Measurements from ENCODE around the gene MLYCD.
"Not testable (repeated sequence)": the region's sequence is repeated elsewhere in the genome, so short reads cannot be mapped to it uniquely, and the experiment has no call there.

MLYCD gene

DNA sequence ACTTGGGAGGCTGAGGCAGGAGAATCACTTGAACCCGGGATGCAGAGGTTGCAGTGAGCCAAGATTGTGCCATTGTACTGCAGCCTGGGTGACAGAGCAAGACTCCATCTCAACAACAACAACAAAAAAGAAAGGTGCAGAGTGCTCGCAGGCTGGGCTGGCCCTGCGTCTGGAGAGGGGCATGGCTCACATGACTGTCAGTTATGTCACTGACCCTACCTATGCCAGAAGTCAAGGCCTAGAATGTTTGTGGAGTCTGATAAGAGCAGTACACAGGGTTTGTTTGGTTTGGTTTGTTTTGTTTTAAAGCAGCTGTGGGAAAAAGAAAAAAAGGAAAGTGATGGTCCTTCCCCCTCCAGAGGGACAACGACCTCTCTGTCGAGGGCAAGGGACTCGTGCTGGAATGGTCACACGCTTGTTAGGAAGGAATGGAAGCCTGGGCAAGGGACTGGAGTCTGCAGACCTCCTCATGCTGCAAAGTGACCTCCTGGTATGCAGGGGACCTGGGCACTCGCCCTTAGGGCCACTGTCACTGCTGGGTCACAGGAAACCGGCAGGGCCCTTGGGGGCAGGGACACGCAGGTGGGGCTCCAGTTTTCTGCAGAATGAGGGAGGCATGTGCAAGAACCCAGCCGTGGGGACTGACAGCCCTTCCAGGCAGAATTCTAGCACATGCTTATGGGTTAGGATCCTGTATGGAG lies 44.0 kb downstream of the MLYCD start:
- DNase-seq = no peak

DNA sequence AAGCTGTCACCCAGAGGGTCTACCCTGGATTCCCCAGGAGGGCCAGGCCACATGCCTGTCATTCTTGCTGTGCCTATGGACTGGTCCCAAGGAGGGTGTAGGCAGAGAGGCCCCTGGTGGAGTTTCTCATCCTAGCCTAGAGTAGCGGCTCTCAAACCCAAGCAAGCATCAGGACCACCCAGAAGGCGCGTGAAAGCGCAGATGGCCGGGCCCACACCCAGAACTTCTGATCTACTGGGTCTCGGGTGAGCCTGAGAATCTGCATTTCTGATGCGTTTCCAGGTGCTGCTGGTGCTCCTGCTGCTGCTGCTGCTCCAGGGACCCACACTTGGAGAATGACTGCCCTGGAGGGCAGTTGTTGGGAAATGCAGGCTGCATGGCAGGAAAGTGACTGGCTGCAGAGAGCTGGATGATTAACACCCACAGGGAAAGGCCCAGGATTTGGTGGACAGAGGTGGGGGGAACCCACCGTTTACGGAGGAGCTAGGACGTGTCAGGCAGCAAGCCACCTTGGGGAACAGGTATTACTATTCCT lies 44.7 kb downstream of the MLYCD start:
- DNase-seq = no peak

DNA sequence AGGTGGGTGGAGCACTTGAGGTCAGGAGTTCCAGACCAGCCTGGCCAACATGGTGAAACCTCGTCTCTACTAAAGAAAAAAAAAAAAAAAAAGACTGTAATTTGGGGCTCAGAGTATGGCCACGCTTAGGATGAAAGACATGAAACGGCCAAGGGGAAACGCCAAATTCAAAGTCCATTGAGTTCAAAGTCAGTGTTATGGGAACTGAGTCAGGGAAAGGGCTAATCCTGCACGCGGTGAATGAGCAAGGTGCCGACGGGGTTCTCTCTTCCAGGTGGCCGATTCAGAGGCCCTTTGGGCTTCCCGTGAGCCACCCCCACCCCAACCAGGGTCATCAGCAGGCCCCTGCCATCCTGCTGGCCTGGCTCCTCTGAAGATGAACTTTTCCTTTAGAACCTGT lies 46.7 kb downstream of the MLYCD start:
- DNase-seq = no peak

GRCh38 chr16:83946154-83946780 lies 47.4 kb downstream of the MLYCD start:
- DNase-seq = no peak

- no peak for DNase-seq
Measured at GRCh38 chr16:83946781-83947566, 48.1 kb downstream of the MLYCD start.

DNA sequence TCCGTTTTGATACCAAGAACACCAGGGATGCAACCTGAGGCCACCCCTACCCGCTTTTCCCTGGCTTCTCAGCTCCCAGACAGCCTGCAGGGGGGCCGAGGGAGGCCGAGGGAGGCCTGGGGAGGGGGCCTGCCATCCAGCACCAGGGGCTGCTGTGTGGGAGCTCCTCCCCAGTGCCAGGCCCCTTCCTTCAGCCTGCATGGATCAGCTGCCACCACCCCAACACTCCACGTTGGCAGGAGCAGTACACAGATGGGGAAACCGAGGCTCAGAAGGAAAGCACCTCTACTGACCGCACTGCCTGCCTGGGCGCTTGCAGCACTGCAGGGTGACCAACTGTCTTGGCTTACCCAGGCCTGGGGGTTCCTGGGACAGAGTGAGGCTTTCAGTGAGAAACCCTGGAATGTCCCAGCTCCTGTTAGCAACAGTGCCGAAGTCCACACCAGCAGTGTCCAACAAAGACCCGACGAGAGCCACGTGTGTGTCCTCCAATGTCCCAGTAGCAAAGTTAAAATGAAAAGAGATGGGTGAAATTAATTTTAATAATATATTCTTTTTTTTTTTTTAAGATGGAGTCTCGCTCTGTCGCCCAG lies 48.8 kb downstream of the MLYCD start:
- no peak for DNase-seq

DNA sequence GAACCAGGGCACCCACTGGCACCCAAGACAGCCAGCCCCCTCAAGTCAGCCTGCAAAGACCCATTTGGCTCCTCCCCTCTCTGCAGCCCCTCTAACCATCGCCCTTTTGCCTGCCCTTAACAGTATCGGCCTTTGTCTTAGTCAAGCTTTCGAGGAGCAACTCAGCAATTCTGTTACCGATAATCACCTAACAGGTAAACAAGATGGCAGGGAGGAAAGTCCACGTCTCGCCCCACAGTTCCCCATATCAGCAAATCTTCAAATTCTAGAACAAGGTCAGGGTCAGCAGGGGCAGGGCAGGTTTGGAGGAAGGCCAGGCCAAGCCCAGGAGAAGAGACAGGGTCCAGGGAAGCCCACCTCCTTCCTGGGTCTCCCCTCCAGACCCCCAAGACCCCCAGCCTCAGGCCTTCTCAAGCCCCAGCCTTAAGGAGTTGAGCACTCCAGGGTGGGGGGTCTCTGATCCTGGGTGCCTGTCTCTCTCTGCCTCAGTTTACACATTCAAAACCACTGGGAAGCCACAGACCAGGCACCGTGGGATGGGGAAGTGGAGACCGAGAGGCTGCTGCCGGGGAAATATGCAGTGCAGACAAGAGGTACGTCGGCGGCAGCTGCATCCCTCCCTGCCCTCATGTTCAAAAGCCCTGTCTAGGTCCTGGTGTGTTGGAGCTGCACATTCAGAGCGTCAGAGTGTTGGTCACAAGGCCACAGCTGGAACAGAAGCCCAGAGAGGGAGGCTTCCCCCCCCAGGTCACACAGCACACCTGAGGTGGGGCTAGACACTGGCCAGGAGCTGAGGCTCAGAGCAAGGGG lies 50.2 kb downstream of the MLYCD start:
- no peak for DNase-seq

DNA sequence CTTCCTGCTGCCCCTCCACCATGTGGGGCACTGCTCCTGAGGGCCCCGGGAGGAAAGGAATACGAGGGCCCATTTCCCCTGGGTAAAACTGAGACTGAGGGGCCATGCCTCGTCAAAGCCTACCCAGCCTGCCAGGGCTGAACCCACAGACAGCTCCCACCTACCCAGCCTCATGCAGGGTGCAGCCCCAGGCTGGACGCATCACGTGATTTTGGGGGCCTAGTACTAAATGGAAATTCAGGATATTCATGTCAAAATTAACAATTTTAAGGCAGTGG lies 50.7 kb downstream of the MLYCD start:
- DNase-seq = no peak

DNA sequence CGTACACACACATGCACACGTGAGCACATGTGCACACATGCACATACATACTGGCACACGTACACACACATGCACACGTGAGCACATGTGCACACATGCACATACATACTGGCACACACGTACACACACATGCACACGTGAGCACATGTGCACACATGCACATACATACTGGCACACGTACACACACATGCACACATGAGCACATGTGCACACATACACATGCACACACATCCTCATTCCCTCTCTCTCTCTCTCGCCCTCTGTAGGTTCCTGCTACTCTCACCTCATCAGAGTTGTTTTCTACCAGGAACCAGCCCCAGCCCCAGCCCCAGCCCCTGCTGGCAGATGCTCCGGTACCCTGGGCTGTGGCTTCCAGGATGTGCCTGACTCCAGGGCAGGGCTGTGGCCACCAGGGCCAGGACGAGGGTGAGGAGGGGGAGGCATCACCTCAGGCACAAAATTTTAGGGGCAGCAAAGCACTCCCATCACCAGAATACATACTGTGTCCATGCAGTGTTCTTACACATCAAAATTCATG lies 52.0 kb downstream of the MLYCD start:
- DNase-seq = not testable (repeated sequence)

- DNase-seq = no peak
Measured at GRCh38 chr16:83951544-83951943, 52.6 kb downstream of the MLYCD start.

DNA sequence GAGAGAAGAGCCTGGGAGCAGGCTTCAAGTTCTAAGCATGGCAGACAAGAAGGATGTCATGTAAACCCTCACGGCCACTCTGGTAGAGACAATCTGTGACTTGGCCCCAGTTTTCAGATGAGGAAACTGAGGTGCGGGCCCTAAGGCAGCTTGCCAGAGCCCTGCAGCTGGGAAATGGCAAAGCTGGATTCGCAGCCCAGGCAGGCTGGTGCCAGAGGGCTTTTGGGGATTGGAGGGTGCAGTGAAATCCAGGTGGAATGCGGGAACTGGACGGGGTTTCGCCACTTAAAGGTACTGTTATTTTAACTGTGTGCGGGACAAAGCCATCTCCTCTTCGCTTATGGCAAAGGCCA lies 53.6 kb downstream of the MLYCD start:
- DNase-seq = no peak

- DNase-seq = peak; percentile 77
Measured at GRCh38 chr16:83952940-83953795, 54.3 kb downstream of the MLYCD start, which contains the start of gene OSGIN1. Gene OSGIN1 (plus strand): TSS chr16:83953240. CDS start chr16:83957672, 4,432 bp downstream.

DNA sequence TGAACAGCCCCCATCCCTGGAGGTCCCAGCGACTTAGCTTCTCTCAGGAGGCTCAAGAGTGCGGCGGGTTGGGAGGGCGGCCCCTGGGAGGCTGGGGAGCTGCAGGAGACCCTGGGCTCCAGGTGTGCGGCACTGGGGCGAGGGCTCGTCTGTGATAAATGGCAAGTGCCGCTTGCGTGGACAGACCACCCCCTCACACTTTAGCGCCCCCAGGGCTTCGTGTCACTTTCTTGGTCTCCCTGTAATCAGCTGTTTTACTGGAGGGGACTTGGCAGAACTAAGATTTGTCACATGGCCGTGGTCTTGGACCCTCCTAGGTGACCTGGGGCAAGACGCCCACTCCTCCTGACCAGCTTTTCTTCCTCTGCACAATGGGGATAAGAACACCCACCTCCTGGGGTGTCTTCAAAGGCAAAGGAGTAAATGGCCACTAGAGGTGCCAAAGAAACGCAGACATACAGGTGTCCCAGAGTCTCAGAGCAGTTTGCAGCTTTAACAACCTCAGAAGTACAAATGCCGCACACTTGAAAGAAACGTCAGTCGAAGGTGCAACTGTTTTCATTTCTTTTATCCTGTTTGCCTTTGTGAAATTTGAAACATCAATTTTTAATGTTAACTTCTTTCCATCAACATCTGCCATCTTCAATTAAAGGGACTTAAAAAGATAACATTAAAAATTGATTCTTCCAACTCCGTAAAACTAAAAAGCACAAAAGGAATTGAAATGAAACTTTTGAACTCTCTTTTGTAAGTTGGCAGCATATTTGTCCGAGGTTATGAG lies 55.1 kb downstream of the MLYCD start:
- no peak for DNase-seq

DNA sequence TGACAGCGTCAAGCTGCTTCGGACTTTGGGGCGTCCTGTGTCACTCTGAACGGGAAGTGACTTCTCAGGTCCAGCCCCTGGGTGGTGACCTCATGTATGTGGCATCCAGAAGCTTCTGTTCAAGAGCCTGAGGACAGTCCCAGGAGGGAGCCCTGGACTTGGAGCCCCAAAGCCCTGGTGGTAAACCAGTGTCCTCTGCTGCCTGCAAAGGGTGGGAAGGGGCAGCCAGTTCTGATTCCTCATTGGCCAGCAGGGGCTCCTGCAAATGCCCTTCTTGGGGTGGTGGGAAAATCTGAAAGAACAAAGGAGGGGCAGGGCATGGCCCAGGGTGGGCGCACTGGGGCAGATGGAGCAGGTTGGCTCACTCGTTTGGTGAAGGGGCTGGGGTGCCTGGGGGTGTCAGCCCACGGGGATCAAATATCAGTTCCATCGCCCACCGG lies 55.7 kb downstream of the MLYCD start:
- DNase-seq = no peak

- no peak for DNase-seq
Measured at GRCh38 chr16:83955218-83956130, 56.6 kb downstream of the MLYCD start.

GRCh38 chr16:83956336-83957289 lies 57.7 kb downstream of the MLYCD start:
- no peak for DNase-seq

GRCh38 chr16:83957296-83957855 lies 58.5 kb downstream of the MLYCD start:
- DNase-seq = no peak
